Karpas-422 (cell line): ENCODE measurements around the gene MEX3D. TPM values are rescaled to one million over a fixed set of nuclear protein-coding genes. Genes with fewer than 3 reads are reported as not detected.
"Not testable (repeated sequence)": the region's sequence is repeated elsewhere in the genome, so short reads cannot be mapped to it uniquely, and the experiment has no call there.

Experiments used
- DNase-seq: peaks from one replicate; pipeline ENCODE4 v3.0.0-alpha.2; 2015
- H2AFZ ChIP-seq: fragments of 200-600 bp; sonication (generic); 2 replicates; pipeline ENCODE4 v1.6.1; 2014; ENCODE audit warnings: antibody characterized with exemption, low read length, mixed read lengths
- H3K27ac ChIP-seq: fragments of 200-600 bp; sonication (generic); 2 replicates; pipeline ENCODE4 v1.5.1; 2014; ENCODE audit warnings: mild to moderate bottlenecking, low read length, moderate library complexity
- H3K27me3 ChIP-seq: fragments of 200-600 bp; sonication (generic); 2 replicates; pipeline ENCODE4 v1.6.1; 2014; ENCODE audit warnings: low read length, mixed read lengths
- H3K36me3 ChIP-seq: fragments of 200-600 bp; sonication (generic); 2 replicates; pipeline ENCODE4 v1.6.1; 2014; ENCODE audit warnings: low read length, mixed read lengths; ENCODE audit not compliant: insufficient read depth
- H3K4me1 ChIP-seq: fragments of 200-600 bp; sonication (generic); 2 replicates; pipeline ENCODE4 v1.6.1; 2014; ENCODE audit warnings: mild to moderate bottlenecking, low read length, mixed read lengths
- H3K4me2 ChIP-seq: fragments of 200-600 bp; sonication (generic); 2 replicates; pipeline ENCODE4 v1.6.1; 2014; ENCODE audit warnings: low read length, low read depth, mild to moderate bottlenecking; ENCODE audit not compliant: poor library complexity, severe bottlenecking
- H3K4me3 ChIP-seq: fragments of 200-600 bp; sonication (generic); 2 replicates; pipeline ENCODE4 v1.5.1; 2014; ENCODE audit warnings: mild to moderate bottlenecking, antibody characterized with exemption, low read length, mixed read lengths
- H3K79me2 ChIP-seq: fragments of 200-600 bp; sonication (generic); 2 replicates; pipeline ENCODE4 v1.6.1; 2014; ENCODE audit warnings: mild to moderate bottlenecking, low read length, mixed read lengths
- H3K9ac ChIP-seq: fragments of 200-600 bp; sonication (generic); 2 replicates; pipeline ENCODE4 v1.6.0; 2014; ENCODE audit warnings: low read length
- H3K9me2 ChIP-seq: fragments of 200-600 bp; sonication (generic), shearing (Covaris generic); replicated peaks from 2 replicates; pipeline ENCODE4 v1.6.0; 2014; ENCODE audit warnings: mild to moderate bottlenecking, low read length, moderate library complexity; ENCODE audit not compliant: insufficient read depth
- H3K9me3 ChIP-seq: fragments of 300-700, 200-600 bp; sonication (generic); 2 replicates; pipeline ENCODE4 v1.6.1; 2014; ENCODE audit warnings: low read length, mixed read lengths
- H4K20me1 ChIP-seq: fragments of 200-600 bp; sonication (generic); 2 replicates; pipeline ENCODE4 v1.6.1; 2014; ENCODE audit warnings: mild to moderate bottlenecking, antibody characterized with exemption, low read length, low read depth; ENCODE audit not compliant: insufficient read depth
- total RNA-seq: library from RNA; depleted of rRNA; stranded (reverse); fragments of >200 nt; shearing (Covaris generic); gene quantifications from 2 replicates; pipeline ENCODE4 v1.2.3, GENCODE V29; 2014; ENCODE audit warnings: low replicate concordance

The MEX3D gene
- total RNA-seq, 1 experiment from 2014 or later: 5.6 TPM

DNA sequence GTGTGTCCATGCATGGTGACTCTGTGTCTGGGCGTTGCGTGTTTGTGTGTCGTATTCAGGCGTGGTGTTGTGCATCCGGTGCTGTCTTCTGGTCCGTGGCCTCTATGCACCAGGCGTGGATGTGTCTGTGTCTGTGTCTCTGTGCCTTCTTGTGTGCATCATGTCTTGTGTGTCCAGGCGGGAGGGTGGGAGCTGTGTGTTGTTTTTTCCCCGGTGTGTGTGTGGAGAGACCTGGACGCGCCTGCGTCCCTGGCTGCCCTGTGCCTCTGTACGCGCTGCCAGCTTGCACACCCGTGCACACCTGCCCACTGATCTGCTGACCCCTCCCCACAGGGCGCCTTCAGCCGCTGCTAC is 43.2 kb downstream of the MEX3D start:
- DNase-seq: no peak
- H3K9ac ChIP-seq: no peak overlapping the region
- no peaks in the 10 kb centered on the region for H3K79me2 ChIP-seq
- H3K27ac ChIP-seq: no peak overlapping the region
- H3K27me3 ChIP-seq: no peaks in the 10 kb centered on the region
- H4K20me1 ChIP-seq: no peaks in the 10 kb centered on the region
- H3K4me3 ChIP-seq: no peak overlapping the region
- no peak overlapping the region for H2AFZ ChIP-seq
- no peaks in the 10 kb centered on the region for H3K36me3 ChIP-seq
- H3K4me1 ChIP-seq: no peaks in the 10 kb centered on the region; the same call in 1 of the 2 replicates
- no peak overlapping the region for H3K4me2 ChIP-seq
- no peaks in the 10 kb centered on the region for H3K9me2 ChIP-seq
- H3K9me3 ChIP-seq: no peaks in the 10 kb centered on the region

GRCh38 chr19:1524287-1524971 is 43.7 kb downstream of the MEX3D start:
- Histone ChIP-seq H3K79me2 (no peaks in the 10 kb centered on the region), H2AFZ (no peak overlapping the region), H3K4me2 (no peak overlapping the region), H3K36me3 (no peaks in the 10 kb centered on the region), H3K9ac (no peak overlapping the region), H4K20me1 (no peaks in the 10 kb centered on the region), H3K9me3 (no peaks in the 10 kb centered on the region), H3K9me2 (no peaks in the 10 kb centered on the region), H3K27me3 (no peaks in the 10 kb centered on the region), H3K4me3 (no peak overlapping the region), H3K27ac (no peak overlapping the region), H3K4me1 (no peaks in the 10 kb centered on the region; the same call in 1 of the 2 replicates)
- no peak for DNase-seq

- Histone ChIP-seq H3K4me3 (no peak within 1 kb of the TSS), H3K79me2 (no peaks in the 10 kb centered on the region), H3K36me3 (no peaks in the 10 kb centered on the region), H4K20me1 (no peaks in the 10 kb centered on the region), H3K9me2 (no peaks in the 10 kb centered on the region), H3K4me2 (no peak within 1 kb of the TSS), H3K4me1 (no peaks in the 10 kb centered on the region; the same call in 1 of the 2 replicates), H3K9ac (no peak within 1 kb of the TSS), H3K27ac (no peak within 1 kb of the TSS), H3K27me3 (no peaks in the 10 kb centered on the region), H2AFZ (no peak within 1 kb of the TSS), H3K9me3 (no peaks in the 10 kb centered on the region)
- no peak for DNase-seq
These were observed 44.5 kb downstream of the MEX3D start, which contains the start of gene PLK5 for GRCh38 chr19:1523412-1524286. Gene PLK5 (plus strand): TSS chr19:1524077. CDS start chr19:1526997, 2,920 bp downstream.

DNA sequence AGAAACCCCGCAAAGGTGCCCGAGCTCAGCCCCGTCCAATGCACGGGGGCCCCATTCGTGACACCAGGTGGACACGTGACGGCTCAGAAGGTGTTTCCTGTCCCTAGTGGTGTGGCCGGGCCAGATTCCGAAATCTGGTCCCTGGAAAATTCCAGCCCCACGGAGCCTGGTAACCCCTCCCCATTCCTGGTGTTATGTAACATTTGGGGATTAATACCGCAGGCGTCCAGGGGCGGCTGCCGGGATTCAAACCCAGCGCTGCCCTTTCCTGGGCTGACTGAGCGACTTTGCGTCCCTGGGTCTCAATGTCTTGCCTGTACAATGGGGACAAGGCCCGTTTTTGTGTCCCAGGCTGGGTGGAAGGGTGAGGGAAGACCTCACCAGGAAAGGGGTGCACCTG is 45.3 kb downstream of the MEX3D start:
- Histone ChIP-seq H3K27ac (no peak overlapping the region), H3K79me2 (no peaks in the 10 kb centered on the region), H3K9ac (no peak overlapping the region), H3K9me2 (no peaks in the 10 kb centered on the region), H3K36me3 (no peaks in the 10 kb centered on the region), H4K20me1 (no peaks in the 10 kb centered on the region), H2AFZ (no peak overlapping the region), H3K4me1 (no peaks in the 10 kb centered on the region; the same call in 1 of the 2 replicates), H3K9me3 (no peaks in the 10 kb centered on the region), H3K4me3 (no peak overlapping the region), H3K27me3 (no peaks in the 10 kb centered on the region), H3K4me2 (no peak overlapping the region)
- no peak for DNase-seq

GRCh38 chr19:1522061-1522460 is 46.1 kb downstream of the MEX3D start:
- H2AFZ ChIP-seq: no peak overlapping the region
- no peaks in the 10 kb centered on the region for H4K20me1 ChIP-seq
- H3K27me3 ChIP-seq: no peaks in the 10 kb centered on the region
- no peaks in the 10 kb centered on the region; the same call in 1 of the 2 replicates for H3K4me1 ChIP-seq
- no peak overlapping the region for H3K4me3 ChIP-seq
- no peak overlapping the region for H3K4me2 ChIP-seq
- H3K9ac ChIP-seq: no peak overlapping the region
- H3K27ac ChIP-seq: no peak overlapping the region
- H3K9me3 ChIP-seq: no peaks in the 10 kb centered on the region
- H3K79me2 ChIP-seq: no peaks in the 10 kb centered on the region
- no peak for DNase-seq
- H3K9me2 ChIP-seq: no peaks in the 10 kb centered on the region
- no peaks in the 10 kb centered on the region for H3K36me3 ChIP-seq

DNA sequence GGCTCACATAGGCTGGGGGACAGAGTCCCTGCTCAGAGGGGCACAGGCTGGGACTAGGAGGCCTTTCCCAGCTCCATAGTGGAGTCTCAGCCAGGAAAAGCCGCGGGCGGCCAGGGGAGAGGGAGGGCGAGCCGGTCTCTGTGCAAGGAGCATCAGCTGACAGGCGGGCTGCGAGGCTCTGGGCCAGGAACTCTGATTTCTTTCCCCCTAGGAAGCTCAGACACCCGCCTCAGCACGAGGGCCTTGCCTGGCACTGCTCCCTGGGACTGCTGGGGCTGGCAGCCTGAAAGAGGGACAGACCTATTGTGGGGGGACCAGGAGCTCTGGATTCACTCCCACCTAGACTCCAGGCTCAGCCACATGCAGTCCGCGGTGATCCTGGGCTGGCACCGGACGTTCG is 46.5 kb downstream of the MEX3D start:
- H3K9me2 ChIP-seq: no peaks in the 10 kb centered on the region
- H2AFZ ChIP-seq: no peak overlapping the region
- H3K4me3 ChIP-seq: no peak overlapping the region
- H3K36me3 ChIP-seq: no peaks in the 10 kb centered on the region
- no peaks in the 10 kb centered on the region for H3K9me3 ChIP-seq
- H4K20me1 ChIP-seq: no peaks in the 10 kb centered on the region
- no peak overlapping the region for H3K27ac ChIP-seq
- no peak overlapping the region for H3K4me2 ChIP-seq
- no peaks in the 10 kb centered on the region for H3K27me3 ChIP-seq
- no peaks in the 10 kb centered on the region for H3K79me2 ChIP-seq
- H3K9ac ChIP-seq: no peak overlapping the region
- no peak for DNase-seq
- H3K4me1 ChIP-seq: no peaks in the 10 kb centered on the region; the same call in 1 of the 2 replicates

DNA sequence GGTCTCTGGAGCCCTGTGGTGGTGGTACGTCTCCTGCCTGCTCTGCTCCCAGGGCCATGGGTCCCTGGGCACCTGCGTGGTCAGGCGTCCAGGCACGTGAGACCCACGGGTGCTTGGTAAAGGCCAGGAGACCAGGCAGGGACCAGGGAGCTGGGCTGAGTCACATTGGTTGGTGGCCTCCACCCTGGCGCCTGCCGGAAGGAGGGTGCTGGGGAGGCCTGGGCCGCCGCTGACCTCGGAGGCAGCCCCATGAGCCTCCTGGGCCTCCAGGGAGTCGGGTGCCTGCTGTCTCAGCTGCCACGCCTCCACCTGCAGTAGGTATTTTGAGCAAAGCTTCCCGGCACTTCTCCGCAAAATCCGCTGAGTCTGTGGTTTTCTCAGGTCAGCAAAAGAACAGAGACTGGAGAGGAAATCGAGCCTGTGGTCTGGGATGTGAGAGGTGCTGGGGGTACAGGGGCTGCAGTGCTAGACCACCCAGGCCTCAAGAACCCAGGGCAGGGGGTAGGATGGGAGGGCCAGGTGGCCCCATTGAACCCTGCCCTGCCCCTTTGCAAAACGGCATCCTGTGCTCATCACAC is 47.8 kb downstream of the MEX3D start:
- Histone ChIP-seq H3K9ac (no peak overlapping the region), H2AFZ (no peak overlapping the region), H3K9me3 (no peaks in the 10 kb centered on the region), H3K79me2 (no peaks in the 10 kb centered on the region), H3K27ac (no peak overlapping the region), H3K4me1 (no peaks in the 10 kb centered on the region; the same call in 1 of the 2 replicates), H3K36me3 (no peaks in the 10 kb centered on the region), H4K20me1 (no peaks in the 10 kb centered on the region), H3K4me3 (no peak overlapping the region), H3K4me2 (no peak overlapping the region), H3K9me2 (no peaks in the 10 kb centered on the region), H3K27me3 (no peaks in the 10 kb centered on the region)
- DNase-seq: no peak

GRCh38 chr19:1519802-1520201 is 48.3 kb downstream of the MEX3D start:
- not testable (repeated sequence) for H3K4me2 ChIP-seq, H3K9ac ChIP-seq, H3K9me2 ChIP-seq, H3K4me1 ChIP-seq, H3K27me3 ChIP-seq, DNase-seq, H3K79me2 ChIP-seq, H3K36me3 ChIP-seq, H3K9me3 ChIP-seq, H4K20me1 ChIP-seq, H3K27ac ChIP-seq, H2AFZ ChIP-seq, H3K4me3 ChIP-seq
